Fibroblast of skin of right biceps (primary cell): Measurements from ENCODE around the gene NCAPG2.

Experiments
- DNase-seq: peaks from one replicate; pipeline ENCODE4 v3.0.0-alpha.2; 2013

NCAPG2 gene

DNA sequence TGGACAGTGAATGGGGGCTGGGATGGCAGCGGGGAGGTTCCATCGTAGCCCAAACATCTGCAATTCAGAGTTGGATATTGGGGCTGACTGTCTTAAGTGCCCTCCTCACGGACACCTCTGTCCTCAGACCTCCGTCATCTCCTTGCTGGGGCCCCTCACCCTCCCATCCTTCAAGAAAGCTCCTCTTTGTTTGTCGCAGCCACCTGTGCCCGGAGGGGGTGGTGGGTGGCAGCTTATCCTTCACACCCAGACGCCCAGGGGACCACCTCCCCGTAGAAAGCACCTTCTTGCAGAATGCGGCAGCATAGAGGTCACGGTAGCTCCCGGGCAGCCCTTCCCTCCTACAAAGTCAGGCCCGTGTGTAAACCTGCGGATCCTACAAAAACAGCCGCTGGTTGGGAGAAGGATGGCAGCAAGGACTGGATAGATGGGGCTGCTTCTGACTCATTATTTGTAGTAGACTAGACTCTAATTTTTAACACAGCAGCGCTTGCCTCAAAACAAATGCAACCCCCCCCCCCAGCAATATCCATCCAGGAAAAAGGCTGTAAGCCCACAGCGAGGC lies 115.6 kb downstream of the NCAPG2 start:
- DNase-seq, result no peak

GRCh38 chr7:158588085-158588877 lies 116.3 kb downstream of the NCAPG2 start:
- no peak for DNase-seq

GRCh38 chr7:158587162-158588084 lies 117.2 kb downstream of the NCAPG2 start, which contains the start of gene PTPRN2:
PTPRN2 (minus strand) TSS chr7:158587823.
- DNase-seq, result peak; percentile 57

DNA sequence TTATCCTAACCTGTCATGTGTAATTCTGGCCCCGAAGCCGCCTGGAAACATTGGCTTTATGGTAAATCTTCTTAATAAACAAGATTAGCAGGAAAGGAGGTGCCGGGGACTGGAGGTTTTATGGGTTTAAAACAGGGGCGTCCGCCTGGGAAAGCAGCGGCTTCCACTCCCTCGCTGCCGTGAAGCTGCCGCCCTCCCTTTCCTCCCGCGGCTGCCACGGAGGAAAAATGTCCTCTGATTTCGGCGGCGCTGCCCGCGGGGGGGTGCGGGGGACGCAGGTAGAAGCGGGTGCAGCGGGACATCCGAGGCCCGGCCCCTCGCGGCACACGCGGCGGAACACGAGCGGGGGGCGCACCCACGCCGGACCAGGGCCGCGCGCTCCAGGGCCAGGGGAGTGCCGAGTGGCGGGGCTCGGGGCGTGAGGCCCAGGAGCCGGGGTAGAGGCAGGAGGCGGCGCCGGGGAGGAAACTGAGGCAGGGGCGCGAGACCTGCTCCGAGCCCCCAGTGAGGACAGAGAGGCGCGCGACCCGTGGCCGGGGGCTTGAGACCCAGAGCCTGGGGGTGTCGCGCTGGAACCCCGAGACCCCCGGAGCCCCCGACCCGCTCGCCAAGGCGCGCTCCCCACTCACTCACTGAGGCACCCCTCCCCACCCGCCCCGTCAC lies 118.0 kb downstream of the NCAPG2 start:
- DNase-seq, result no peak

DNA sequence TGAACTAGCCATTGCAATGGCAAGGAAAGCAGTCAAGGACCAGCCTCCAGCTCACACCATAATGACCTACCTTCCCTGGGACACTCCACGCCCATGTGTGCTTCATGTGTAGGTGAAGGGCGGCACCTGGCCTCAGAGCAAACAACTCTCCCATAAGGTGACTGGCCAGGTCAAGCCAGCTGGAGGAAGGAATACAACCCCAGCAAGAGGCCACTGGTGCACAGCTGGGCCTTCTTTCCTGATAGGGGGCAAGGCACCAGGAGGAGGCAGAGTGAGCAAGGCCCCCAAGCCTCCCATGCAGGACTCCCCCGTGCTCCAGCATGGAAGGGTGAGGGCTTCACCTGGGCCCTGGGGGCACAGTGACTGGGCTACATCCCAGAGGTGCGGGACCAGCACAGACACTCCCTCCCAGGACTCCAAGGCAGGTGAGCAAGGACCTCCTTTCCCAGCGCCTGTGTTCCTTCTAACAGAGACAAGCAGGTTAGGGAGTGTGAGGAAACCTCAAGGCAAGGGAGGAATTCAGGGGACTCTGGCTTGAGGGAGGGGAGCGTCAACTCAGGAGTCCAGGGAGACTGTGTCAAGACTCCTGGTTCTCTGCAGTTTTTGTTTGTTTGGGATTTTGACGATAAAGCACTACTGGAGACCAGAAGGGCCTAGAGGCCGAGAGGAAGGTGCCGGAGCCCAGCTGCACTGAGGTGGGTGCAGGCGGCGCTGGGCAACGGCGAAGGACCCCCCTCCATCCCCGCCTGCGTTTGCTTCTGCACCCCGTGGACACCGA lies 118.7 kb downstream of the NCAPG2 start:
- no peak for DNase-seq

GRCh38 chr7:158584407-158584806 lies 120.2 kb downstream of the NCAPG2 start:
- DNase-seq, result no peak

DNA sequence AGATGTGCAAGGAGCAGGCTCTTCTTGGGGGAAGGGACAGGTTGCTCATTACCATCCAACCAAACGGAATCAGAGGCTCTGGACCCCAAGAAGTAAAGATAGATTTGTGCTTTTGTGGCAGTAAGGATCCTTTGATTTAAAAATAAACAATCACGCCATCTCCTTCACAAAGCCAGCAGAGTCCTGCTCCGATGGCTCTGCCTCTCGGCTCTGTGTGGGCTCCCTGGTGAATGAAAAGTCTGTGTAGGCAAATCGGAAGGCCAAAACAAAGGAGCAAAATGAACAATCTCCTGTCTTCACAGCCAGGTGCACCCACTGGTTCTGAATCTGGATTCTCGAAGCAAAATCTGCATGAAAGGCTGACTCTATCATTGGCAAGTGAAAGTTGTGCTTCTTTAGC lies 120.8 kb downstream of the NCAPG2 start:
- no peak for DNase-seq

- DNase-seq, result no peak
These were observed 121.5 kb downstream of the NCAPG2 start for GRCh38 chr7:158583143-158583542.

DNA sequence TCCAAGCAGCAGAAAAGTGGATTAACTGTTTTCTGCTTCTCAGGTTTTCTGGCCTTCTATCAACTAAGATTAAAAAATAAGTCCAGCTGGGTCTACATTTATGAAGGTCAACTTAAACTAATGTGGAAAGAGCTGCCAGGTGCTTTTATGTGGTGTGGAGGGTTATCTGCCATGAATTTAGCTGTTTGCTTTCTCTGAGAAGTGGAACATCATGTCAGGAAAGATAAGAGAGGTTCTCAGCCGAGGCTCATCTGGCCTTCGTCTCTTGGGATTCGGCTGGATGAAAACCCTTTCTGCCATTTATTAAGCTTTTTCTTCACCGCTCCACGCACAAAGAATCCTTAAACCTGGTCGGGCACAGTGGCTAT lies 122.5 kb downstream of the NCAPG2 start:
- no peak for DNase-seq

DNA sequence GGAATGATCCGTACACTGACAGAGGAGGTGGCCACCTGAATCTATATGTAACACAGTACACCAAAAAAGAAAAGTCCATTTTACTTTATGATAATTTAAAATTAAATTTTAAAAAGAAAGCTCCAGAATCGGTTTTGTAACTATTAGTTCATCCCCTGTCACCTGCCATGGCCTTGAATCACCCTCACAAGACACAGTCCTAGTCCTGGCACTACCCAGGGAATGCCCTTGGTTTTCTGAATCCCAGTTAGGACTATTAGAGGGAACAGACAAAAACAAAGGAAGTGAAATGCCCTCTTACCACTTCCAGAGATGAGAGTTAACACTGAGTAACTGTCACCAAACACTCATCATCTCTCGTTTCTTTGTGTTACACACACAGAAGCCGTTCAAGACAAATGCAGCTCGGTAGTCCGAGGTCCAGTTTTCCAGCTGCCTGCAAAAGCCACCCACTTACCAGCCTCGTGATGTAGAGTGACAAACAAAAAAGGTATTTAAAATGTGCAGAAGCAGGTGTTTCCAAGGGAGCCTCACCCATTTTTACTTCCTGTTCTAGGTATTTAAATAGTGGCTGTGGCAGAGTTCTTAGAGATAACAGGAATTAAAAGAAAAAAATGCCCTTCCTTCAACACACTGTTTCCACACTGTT lies 123.0 kb downstream of the NCAPG2 start:
- DNase-seq, result no peak
